HG02938 (cell line): ENCODE results near the gene SMIM29.
A peak's percentile ranks its signal among the peaks of the same experiment; 100 is the strongest.
"Not testable (repeated sequence)": the region's sequence is repeated elsewhere in the genome, so short reads cannot be mapped to it uniquely, and the experiment has no call there.

Experiments
- ATAC-seq: cut with Tn5 transposase; IDR thresholded peaks from one replicate; pipeline ENCODE4 v1.9.1; 2021; ENCODE audit warnings: mild to moderate bottlenecking, moderate library complexity; ENCODE audit not compliant: unreplicated experiment

SMIM29 gene

GRCh38 chr6:34269132-34269531 is 20.3 kb upstream of the SMIM29 start:
- ATAC-seq, result not testable (repeated sequence)

- ATAC-seq, result no peak
These were observed 18.9 kb upstream of the SMIM29 start for GRCh38 chr6:34267746-34268145.

DNA sequence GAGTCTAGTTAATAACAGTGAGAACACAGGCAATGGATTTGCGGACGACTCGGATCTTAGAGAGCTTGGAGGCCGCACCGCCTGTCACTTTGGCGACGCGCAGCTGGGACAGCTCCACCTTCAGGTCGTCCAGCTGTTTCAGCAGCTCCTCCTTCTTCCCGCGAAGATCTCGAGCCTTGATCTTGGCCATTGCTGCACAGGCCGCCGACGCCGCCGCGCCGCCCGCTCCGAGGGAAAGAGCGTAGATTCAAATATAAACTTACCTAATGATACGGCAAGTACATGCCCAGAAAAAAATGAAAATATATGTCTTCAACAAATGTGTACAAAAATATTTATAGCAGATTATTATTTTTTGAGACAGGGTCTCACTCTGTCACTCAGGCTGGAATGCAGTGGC is 14.7 kb upstream of the SMIM29 start:
- not testable (repeated sequence) for ATAC-seq

DNA sequence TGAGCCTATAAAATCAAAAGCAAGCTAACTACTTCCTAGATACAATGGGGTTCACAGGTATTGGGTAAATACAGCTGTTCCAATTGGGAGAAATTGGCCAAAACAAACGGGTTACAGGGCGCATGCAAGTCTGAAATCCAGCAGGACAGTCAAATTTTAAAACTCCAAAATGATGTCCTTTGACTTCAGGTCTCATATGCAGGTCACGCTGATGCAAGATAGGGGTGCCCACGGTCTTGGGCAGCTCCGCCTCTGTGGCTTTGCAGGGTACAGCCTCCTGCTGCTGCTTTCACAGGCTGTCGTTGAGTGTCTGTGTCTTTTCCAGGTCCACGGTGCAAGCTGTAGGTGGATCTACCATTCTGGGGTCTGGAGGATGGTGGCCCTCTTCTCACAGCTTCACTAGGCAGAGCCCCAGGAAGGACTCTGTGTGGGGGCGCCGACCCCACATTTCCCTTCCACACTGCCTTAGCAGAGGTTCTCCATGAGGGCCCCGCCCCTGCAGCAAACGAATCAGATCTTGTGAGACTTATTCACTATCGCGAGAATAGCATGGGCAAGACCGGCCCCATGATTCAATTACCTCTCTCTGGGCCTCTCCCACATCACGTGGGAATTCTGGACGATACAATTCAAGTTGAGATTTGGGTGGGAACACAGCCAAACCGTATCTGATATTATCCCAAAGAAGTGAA is 11.9 kb upstream of the SMIM29 start:
- no peak for ATAC-seq

DNA sequence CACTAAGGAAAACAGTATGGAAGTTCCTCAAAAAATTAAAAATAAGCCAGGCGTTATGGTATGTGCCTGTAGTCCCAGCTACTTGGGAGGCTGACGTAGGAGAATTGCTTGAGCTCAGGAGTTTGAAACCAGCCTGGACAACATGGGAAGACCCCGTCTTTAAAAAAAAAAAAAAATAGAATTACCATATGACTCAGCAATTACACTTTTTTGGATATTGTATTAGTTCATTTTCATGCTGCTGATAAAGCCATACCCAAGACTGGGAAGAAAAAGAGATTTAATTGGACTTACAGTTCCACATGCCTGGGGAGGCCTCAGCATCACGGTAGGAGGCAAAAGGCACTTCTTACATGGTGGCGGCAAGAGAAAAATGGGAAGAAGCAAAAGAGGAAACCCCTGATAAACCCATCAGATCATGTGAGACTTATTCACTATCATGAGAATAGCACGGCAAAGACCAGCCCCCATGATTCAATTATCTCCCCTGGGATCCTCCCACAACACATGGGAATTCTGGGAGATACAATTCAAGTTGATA is 10.8 kb upstream of the SMIM29 start:
- no peak for ATAC-seq

DNA sequence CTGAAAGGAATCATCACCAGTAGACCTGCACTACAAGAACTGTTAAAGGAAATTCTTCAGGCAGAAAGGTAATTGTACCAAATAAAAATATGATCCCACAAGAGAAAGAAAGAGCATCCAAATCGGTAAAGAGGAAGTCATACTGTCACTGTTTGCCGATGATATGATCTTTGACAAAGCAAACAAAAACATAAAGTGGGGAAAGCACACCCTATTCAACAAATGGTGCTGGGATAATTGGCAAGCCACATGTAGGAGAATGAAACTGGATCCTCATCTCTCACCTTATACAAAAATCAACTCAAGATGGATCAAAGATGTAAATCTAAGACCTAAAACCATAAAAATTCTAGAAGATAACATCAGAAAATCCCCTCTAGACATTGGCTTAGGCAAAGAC is 3.6 kb upstream of the SMIM29 start:
- ATAC-seq, result not testable (repeated sequence)

- ATAC-seq, result peak; percentile 34
These were observed 859 bp upstream of the SMIM29 start for GRCh38 chr6:34249469-34250261.

GRCh38 chr6:34248198-34248726 is 544 bp downstream of the SMIM29 start:
- peak; percentile 13 for ATAC-seq

DNA sequence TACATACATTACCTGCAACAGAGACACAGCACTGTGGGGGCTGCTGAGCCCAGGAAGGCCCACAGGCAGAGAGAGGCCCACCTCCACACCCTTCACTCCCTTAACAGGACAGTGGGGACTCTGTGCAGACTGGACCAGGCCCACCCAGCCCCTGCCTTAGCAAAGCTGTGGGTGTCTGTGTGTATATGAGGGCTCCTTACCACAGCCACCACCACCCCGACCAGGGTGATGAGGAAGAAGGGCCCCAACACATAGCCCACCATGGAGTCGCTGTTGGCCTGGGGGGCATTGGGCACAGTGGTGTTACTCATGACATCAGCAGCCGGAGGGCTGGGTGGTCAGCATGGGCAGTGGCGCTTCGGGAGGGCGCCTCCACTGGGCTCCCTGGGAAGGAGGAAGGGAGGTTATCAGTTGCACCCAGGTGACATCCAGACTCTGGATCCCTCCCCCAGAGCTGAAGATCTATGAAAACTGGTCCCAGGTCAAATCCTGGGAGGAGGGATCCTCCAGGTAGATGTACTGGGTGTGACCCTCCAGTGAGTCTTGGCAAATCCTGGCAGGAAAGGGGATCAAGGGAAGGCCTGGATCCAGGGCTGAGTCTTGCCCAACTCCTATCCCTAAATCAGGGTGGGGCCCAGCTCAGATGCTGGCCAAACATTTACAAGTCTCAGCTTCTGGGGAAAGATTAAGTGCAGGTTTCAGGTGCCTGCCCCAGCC is 1.2 kb downstream of the SMIM29 start:
- no peak for ATAC-seq

DNA sequence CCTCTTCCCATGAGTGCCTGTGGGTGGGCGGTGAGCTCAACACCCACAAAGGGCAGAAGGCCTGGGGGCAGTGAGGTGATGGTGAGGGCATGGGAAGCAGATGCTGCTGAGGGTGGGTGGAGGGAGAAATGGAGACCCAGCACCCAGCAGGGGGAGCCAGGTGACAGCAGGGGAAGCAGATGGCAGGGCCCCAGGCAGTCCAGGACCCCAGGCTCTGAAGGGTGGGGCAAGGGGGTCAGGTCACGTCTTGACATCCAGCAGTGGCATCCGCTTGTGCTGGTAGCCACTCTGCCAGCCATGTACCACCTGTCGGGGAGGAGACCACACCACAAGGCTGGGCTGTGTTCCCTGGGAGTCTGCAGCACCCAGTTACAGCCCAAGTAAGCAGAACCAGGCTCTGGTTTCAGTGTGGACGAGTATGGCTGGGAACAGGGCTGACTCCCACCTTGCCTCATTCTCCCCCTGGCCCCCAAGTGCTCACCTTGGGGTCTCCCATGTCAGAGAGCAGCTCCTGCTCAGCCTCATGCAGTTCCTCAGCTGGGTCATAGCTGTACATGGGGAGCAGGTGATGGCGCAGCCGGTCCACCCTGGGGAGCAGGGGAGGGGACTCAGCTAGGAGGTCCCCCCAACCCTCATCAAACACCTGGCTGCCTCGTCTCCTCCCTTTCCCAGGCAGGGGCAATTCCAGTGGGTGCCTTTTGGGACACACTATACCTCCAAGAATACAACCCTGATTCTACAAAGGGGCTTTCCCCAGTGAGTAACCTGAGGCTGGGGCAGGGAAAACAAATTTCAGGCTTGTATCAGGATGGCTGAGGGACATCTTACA is 2.0 kb downstream of the SMIM29 start:
- ATAC-seq, result no peak

- no peak for ATAC-seq
These were observed 2.6 kb downstream of the SMIM29 start for GRCh38 chr6:34246249-34246562.

DNA sequence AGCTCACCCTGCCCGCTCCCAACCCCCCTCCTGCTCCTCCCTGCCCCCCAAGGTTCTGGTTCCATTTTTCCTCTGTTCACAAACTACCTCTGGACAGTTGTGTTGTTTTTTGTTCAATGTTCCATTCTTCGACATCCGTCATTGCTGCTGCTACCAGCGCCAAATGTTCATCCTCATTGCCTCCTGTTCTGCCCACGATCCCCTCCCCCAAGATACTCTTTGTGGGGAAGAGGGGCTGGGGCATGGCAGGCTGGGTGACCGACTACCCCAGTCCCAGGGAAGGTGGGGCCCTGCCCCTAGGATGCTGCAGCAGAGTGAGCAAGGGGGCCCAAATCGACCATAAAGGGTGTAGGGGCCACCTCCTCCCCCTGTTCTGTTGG is 3.1 kb downstream of the SMIM29 start:
- not testable (repeated sequence) for ATAC-seq

GRCh38 chr6:34245032-34245760 is 3.6 kb downstream of the SMIM29 start:
- ATAC-seq, result not testable (repeated sequence)

- ATAC-seq, result no peak
These were observed 4.6 kb downstream of the SMIM29 start for GRCh38 chr6:34243901-34244884.

DNA sequence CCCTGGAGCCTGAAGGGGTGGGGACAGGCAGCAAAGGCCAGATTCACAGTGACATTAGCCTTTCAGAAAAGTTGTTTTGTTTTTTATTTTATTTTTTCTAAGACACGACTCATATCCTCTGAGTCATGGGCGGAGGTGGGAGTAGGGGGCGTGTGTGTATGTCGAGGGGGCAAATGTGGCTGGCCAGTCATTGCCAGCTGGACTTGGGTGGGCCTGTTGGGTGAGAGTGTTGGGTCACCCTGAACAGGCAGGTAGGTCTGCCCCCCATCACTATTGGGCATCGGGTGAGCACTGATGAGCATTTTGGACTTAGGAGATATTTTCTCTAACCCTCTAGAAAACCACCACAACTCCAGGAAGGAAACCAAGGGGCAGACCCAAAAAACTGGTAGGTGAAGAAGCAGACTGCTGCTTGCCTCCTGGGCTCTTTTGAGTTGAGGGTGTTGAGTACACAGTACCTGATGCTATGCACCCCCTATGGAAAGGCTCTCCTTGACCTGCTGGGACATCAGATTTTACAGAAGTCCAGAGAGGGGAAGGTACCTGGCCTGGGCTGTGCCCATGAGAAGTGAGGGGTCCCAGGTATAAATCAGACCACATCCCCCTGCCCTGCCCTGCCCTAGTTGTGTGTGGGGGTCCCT is 5.6 kb downstream of the SMIM29 start:
- ATAC-seq, result no peak

GRCh38 chr6:34242252-34243130 is 6.3 kb downstream of the SMIM29 start:
- no peak for ATAC-seq
